GM12801 (cell line): ENCODE measurements around the gene CACNA1H.

Source experiments
- TF ChIP-seq, protein P1 (sequence below): IDR thresholded peaks from one replicate; pipeline ENCODE4 v1.5.1; 2011; ENCODE audit warnings: control low read depth; ENCODE audit not compliant: insufficient read length; ENCODE audit errors: extremely low read depth

CACNA1H gene

GRCh38 chr16:1260101-1260680 is 107.3 kb downstream of the CACNA1H start:
- TF ChIP-seq, protein P1, sequence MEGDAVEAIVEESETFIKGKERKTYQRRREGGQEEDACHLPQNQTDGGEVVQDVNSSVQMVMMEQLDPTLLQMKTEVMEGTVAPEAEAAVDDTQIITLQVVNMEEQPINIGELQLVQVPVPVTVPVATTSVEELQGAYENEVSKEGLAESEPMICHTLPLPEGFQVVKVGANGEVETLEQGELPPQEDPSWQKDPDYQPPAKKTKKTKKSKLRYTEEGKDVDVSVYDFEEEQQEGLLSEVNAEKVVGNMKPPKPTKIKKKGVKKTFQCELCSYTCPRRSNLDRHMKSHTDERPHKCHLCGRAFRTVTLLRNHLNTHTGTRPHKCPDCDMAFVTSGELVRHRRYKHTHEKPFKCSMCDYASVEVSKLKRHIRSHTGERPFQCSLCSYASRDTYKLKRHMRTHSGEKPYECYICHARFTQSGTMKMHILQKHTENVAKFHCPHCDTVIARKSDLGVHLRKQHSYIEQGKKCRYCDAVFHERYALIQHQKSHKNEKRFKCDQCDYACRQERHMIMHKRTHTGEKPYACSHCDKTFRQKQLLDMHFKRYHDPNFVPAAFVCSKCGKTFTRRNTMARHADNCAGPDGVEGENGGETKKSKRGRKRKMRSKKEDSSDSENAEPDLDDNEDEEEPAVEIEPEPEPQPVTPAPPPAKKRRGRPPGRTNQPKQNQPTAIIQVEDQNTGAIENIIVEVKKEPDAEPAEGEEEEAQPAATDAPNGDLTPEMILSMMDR = no peak

GRCh38 chr16:1261131-1261892 is 108.4 kb downstream of the CACNA1H start:
- TF ChIP-seq, protein P1 = no peak

- TF ChIP-seq, protein P1 = no peak
These were observed 109.4 kb downstream of the CACNA1H start for GRCh38 chr16:1262210-1262845.

DNA sequence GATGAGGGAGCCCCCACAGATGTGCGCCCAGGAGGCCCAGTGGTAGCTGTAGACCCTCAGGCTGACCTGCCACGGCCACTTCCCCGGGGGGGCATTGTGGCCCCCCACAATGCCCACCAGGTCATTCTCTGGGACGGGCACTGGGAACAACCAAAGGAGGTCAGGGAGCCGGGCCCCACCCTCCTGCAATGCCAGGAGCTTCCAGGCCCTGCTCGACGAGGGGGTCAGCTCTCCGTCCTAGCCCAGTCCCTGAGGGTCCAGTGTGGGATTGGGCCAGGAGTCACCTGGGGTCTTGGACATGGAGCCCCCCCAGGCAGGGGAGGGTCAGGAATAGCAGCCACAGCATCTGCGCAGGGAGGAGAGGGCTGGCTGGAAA is 109.9 kb downstream of the CACNA1H start:
- TF ChIP-seq, protein P1 = no peak

DNA sequence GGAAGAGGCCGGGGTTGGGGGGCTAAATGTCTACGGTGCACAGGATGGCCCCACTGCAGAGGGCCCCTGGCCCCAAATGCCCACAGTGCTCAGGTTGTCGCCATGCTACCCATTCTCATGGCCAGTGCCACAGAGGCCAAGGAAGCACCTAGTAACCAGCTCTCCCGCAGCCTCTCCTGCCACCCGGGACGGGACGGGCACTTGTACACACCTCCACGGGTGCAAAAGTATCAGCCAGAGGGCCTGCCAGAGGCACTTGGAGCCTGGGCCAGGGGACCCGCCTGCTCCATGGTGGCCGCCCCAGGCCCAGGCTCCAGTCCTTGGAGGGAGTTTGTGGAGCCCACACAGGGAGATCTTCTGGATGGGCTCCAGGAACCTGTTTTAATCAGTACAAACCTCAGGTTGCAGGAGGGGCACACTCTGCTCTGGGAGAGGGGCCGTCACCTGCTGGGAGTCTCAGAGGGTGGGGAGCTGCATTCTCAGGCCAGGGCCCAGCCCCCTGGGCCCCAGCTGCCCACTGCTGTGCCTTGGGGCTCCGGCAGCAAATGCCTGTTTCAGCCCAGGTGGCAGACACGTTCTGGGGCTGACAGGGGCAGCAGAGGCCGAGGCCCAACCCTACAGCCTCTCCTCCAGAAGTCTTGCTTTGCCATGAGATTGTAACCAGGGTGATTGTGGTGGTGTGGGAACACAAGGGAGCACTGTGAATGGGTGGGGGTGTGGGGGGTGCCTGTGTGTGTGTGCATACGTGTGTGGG is 110.9 kb downstream of the CACNA1H start:
- TF ChIP-seq, protein P1 = no peak

DNA sequence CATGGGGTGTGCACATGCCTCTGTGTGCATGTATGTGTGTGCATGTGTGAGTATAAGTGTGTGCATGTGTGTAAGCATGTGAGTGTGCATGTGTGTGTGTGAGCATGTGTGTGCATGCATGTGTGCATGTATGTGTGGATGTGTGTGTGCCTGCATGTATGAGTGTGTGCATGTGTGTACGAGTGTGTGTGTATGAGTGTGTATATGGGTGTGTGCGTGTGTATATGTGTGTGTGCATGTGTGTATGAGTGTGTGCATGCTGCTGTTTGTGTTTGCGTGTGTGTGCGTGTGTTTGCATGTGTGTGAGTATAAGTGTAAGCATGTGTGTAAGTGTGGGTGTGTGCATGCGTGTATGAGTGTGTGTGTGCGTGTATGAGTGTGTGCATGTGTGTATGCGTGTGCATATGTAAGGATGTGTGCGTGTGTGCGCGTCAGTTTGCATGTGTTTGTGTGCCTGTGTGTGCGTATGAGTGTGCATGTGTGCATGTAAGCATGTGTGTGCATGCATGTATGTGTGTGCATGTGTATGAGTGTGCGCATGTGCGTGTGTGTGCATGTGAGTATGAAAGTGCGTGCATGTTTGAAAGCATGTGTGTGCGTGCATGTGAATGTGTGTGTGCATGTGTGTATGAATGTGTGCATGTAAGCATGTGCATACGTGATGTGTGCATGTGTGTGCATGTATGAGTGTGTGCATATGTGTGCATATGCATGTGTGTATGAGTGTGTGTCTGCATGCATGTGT is 111.6 kb downstream of the CACNA1H start:
- TF ChIP-seq, protein P1 = no peak
